Chondrocyte (in vitro differentiated cells): ENCODE results near the gene FAT2. TPM values are rescaled to one million over a fixed set of nuclear protein-coding genes. Genes with fewer than 3 reads are reported as not detected.

Experiments used
- DNase-seq: peaks from one replicate; pipeline ENCODE4 v3.0.0; 2021; ENCODE audit warnings: mixed read lengths, low spot score
- H3K27ac Mint-ChIP-seq: one replicate; pipeline ENCODE4 v1.8.0; 2021; ENCODE audit warnings: mild to moderate bottlenecking, moderate library complexity, mixed read lengths; ENCODE audit not compliant: unreplicated experiment
- H3K27me3 Mint-ChIP-seq: 2 replicates; pipeline ENCODE4 v1.8.0; 2021; ENCODE audit warnings: low read depth, mixed read lengths
- H3K36me3 Mint-ChIP-seq: 2 replicates; pipeline ENCODE4 v1.8.0; 2021; ENCODE audit warnings: low read depth, mixed read lengths
- H3K4me1 Mint-ChIP-seq: 2 replicates; pipeline ENCODE4 v1.8.0; 2021; ENCODE audit warnings: low read depth, mild to moderate bottlenecking, mixed read lengths
- H3K4me3 Mint-ChIP-seq: one replicate; pipeline ENCODE4 v1.8.0; 2021; ENCODE audit warnings: mild to moderate bottlenecking, moderate library complexity, mixed read lengths; ENCODE audit not compliant: unreplicated experiment
- H3K9me3 Mint-ChIP-seq: 2 replicates; pipeline ENCODE4 v1.8.0; 2021; ENCODE audit warnings: low read depth, mixed read lengths
- CTCF ChIP-seq: fragments of 200-600 bp; sonication (generic); IDR thresholded peaks from 2 replicates; pipeline ENCODE4 v1.5.0; 2021; ENCODE audit warnings: antibody characterized with exemption, mild to moderate bottlenecking, moderate library complexity
- total RNA-seq: library from RNA; stranded (reverse); gene quantifications from 3 replicates; pipeline ENCODE4 v1.2.1, GENCODE V29; 2021

Gene FAT2
- total RNA-seq, 1 donor from 2014 or later = 2.2 TPM

- H3K36me3 Mint-ChIP-seq = peaks cover 6% of the 10 kb centered on the region
- H3K4me3 Mint-ChIP-seq = no peak overlapping the region
- H3K27ac Mint-ChIP-seq = no peak overlapping the region
- no peak for DNase-seq
- H3K4me1 Mint-ChIP-seq = peaks cover 7% of the 10 kb centered on the region
- TF ChIP-seq CTCF = no peak
- no peaks in the 10 kb centered on the region for H3K9me3 Mint-ChIP-seq
- peaks cover 2% of the 10 kb centered on the region for H3K27me3 Mint-ChIP-seq
These were observed 37.9 kb downstream of the FAT2 start for GRCh38 chr5:151553130-151553670.

GRCh38 chr5:151551985-151552384 lies 39.1 kb downstream of the FAT2 start:
- Mint-ChIP-seq H3K36me3 (peaks cover 6% of the 10 kb centered on the region), H3K9me3 (no peaks in the 10 kb centered on the region)

GRCh38 chr5:151550146-151550545 lies 41.0 kb downstream of the FAT2 start:
- no peaks in the 10 kb centered on the region for H3K9me3 Mint-ChIP-seq
- no peak overlapping the region for H3K27ac Mint-ChIP-seq
- peaks cover 7% of the 10 kb centered on the region for H3K4me1 Mint-ChIP-seq
- no peak overlapping the region for H3K4me3 Mint-ChIP-seq
- no peak for TF ChIP-seq CTCF
- DNase-seq = no peak
- no peaks in the 10 kb centered on the region for H3K27me3 Mint-ChIP-seq
- peaks cover 2% of the 10 kb centered on the region for H3K36me3 Mint-ChIP-seq

More at GRCh38 chr5:151551985-151552384, 39.1 kb downstream of the FAT2 start:
- Mint-ChIP-seq H3K27ac (no peak overlapping the region), H3K4me1 (peaks cover 7% of the 10 kb centered on the region), H3K4me3 (no peak overlapping the region), H3K27me3 (peaks cover 2% of the 10 kb centered on the region)
- TF ChIP-seq CTCF = no peak
- DNase-seq = no peak

- Mint-ChIP-seq H3K4me3 (no peak overlapping the region), H3K4me1 (peaks cover 4% of the 10 kb centered on the region), H3K27me3 (no peaks in the 10 kb centered on the region), H3K9me3 (no peaks in the 10 kb centered on the region), H3K27ac (no peak overlapping the region), H3K36me3 (peaks cover 4% of the 10 kb centered on the region)
- no peak for DNase-seq
- no peak for TF ChIP-seq CTCF
These were observed 41.4 kb downstream of the FAT2 start for GRCh38 chr5:151549713-151550112.

GRCh38 chr5:151547364-151547763 lies 43.8 kb downstream of the FAT2 start:
- Mint-ChIP-seq H3K27ac (no peak overlapping the region), H3K9me3 (no peaks in the 10 kb centered on the region), H3K4me1 (no peaks in the 10 kb centered on the region)

More at GRCh38 chr5:151547364-151547763, 43.8 kb downstream of the FAT2 start:
- no peak for DNase-seq
- Mint-ChIP-seq H3K36me3 (peaks cover 5% of the 10 kb centered on the region), H3K4me3 (no peak overlapping the region), H3K27me3 (no peaks in the 10 kb centered on the region)
- TF ChIP-seq CTCF = no peak
